Lung (tissue), 12 donors: ENCODE results near the gene C14orf39. TPM values are rescaled to one million over a fixed set of nuclear protein-coding genes. Genes with fewer than 3 reads are reported as not detected.

Experiments used
- ATAC-seq: fragments of 200-7000 bp; cut with Tn5 transposase; one replicate; pipeline ENCODE4 v1.9.1; 2020; ENCODE audit warnings: moderate number of reproducible peaks; ENCODE audit not compliant: insufficient read depth, low FRiP score
- DNase-seq, 3 donors: peaks; one replicate each; pipeline ENCODE4 v3.0.0-alpha.2; 2013 to 2017
- H3K27ac ChIP-seq, 2 donors: one replicate each; pipeline ENCODE4 v1.5.1; 2013; ENCODE audit warnings: mild to moderate bottlenecking in 2 of 2, moderate library complexity in 2 of 2, control low read depth in 1 of 2, inconsistent platforms in 1 of 2, low read depth in 1 of 2, low read length in 1 of 2
- H3K27me3 ChIP-seq, 3 donors: one replicate each; pipeline ENCODE4 v1.5.1; 2013; ENCODE audit warnings: low read length in 2 of 3; ENCODE audit not compliant: control insufficient read depth in 3 of 3, insufficient read depth in 3 of 3
- H3K36me3 ChIP-seq, 4 donors: one replicate each; pipeline ENCODE4 v1.5.1; 2013; ENCODE audit warnings: low read length in 4 of 4, mild to moderate bottlenecking in 1 of 4, moderate library complexity in 1 of 4; ENCODE audit not compliant: control insufficient read depth in 4 of 4, insufficient read depth in 4 of 4
- H3K4me1 ChIP-seq, 5 donors: one replicate each; pipeline ENCODE4 v1.5.1; 2013; ENCODE audit warnings: low read length in 5 of 5, mild to moderate bottlenecking in 2 of 5, moderate library complexity in 1 of 5; ENCODE audit not compliant: control insufficient read depth in 5 of 5, insufficient read depth in 5 of 5
- H3K4me3 ChIP-seq: one replicate; pipeline ENCODE4 v1.5.1; 2013; ENCODE audit warnings: mild to moderate bottlenecking, control low read depth, moderate library complexity
- H3K9ac ChIP-seq, 2 donors: one replicate each; pipeline ENCODE4 v1.5.1; 2013; ENCODE audit warnings: low read length in 2 of 2, control low read depth in 1 of 2; ENCODE audit not compliant: insufficient read depth in 1 of 2
- H3K9me3 ChIP-seq, 4 donors: one replicate each; pipeline ENCODE4 v1.5.1; 2013; ENCODE audit warnings: low read length in 3 of 4, mild to moderate bottlenecking in 1 of 4, moderate library complexity in 1 of 4; ENCODE audit not compliant: control insufficient read depth in 4 of 4, insufficient read depth in 3 of 4
- WGBS, 2 donors: extraction: QIAGEN DNeasy Blood & Tissue Kit; methylation state at CpG; one replicate each; pipeline ENCODE4 v1.1.7; 2013; 5-methylcytosine and 5-hydroxymethylcytosine counted together
- polyA plus RNA-seq, 2 donors: library from polyadenylated mRNA; stranded (reverse); fragments of 200-250 nt; gene quantifications; one replicate each; pipeline ENCODE4 v1.2.1, GENCODE V29; 2013
- total RNA-seq, 2 donors: library from RNA; depleted of rRNA in 1 of 2; stranded (reverse); fragments of >200 nt in 1 of 2; gene quantifications; one replicate each; pipeline ENCODE4 v1.2.1, GENCODE V29; 2014 to 2021
- TF ChIP-seq, protein P1 (sequence below): IDR thresholded peaks from 2 replicates; pipeline ENCODE4 v1.5.1; 2012; ENCODE audit warnings: mild to moderate bottlenecking; ENCODE audit errors: control extremely low read depth, extremely low read depth
- donor health status: control.
- donor health status: control.
- donor health status: Bipolar disorder and iron deficiency.
- donor health status: healthy.
- donor health status: DM: yes; HTN: yes; CAD: no.

C14orf39 gene
- total and polyA plus RNA-seq, 4 donors, result 0.02 to 1.1 (median 0.36) TPM

DNA sequence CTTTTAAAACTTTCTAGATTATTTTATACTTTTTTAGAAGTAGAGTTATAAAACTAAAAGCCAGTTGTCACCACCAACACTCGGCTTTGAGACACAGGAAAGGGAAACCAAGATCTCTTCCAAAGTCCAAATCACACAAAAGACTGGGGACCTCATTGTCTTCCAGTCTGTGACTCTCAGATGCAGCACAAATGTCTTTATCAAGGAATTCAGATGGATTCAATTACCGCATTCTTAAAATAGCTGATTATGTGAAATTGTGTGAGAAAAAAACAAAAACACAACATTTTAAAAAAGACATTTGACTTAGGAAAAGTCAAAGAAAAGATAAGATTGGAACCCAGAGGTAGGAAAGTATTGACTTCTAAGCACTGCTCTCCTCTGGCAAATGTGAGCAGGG is 19.6 kb upstream of the C14orf39 start:
- no peak overlapping the region for H3K9ac ChIP-seq
- TF ChIP-seq, protein P1, sequence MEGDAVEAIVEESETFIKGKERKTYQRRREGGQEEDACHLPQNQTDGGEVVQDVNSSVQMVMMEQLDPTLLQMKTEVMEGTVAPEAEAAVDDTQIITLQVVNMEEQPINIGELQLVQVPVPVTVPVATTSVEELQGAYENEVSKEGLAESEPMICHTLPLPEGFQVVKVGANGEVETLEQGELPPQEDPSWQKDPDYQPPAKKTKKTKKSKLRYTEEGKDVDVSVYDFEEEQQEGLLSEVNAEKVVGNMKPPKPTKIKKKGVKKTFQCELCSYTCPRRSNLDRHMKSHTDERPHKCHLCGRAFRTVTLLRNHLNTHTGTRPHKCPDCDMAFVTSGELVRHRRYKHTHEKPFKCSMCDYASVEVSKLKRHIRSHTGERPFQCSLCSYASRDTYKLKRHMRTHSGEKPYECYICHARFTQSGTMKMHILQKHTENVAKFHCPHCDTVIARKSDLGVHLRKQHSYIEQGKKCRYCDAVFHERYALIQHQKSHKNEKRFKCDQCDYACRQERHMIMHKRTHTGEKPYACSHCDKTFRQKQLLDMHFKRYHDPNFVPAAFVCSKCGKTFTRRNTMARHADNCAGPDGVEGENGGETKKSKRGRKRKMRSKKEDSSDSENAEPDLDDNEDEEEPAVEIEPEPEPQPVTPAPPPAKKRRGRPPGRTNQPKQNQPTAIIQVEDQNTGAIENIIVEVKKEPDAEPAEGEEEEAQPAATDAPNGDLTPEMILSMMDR, result no peak
- ATAC-seq (no peak), DNase-seq (no peak)
- no peaks in the 10 kb centered on the region for H3K36me3 ChIP-seq
- WGBS, 2 donors, result 17 to 19% methylated on average over 2 of the region's 2 CpGs
- H3K4me3 ChIP-seq, result no peak overlapping the region
- peaks cover 0 to 9% (median 3%) of the 10 kb centered on the region in 5 donors for H3K4me1 ChIP-seq
- H3K27me3 ChIP-seq, result peaks cover 14 to 96% (median 94%) of the 10 kb centered on the region in 3 donors
- H3K27ac ChIP-seq, result no peak overlapping the region
- peaks cover 0 to 12% (median 0%) of the 10 kb centered on the region in 4 donors for H3K9me3 ChIP-seq

DNA sequence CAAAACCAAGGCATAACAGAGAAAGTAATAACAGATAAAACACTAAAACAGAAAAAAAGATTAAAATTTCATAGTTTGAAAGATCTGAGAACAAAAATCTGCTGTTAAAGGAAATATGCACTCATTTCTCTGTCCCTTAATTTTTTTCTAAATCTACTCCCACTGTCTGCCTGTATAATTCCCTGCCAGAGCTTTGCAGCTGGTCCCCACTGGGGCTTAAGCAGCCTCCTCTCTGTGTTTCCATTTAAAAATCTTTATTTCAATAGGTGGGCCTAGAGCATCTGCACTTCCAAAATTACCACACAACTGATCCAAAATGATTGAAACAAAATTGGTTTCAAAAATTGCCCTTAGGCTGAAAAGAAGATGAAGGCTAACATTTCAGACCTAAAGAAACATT is 16.7 kb upstream of the C14orf39 start:
- H3K27me3 ChIP-seq, result peaks cover 3 to 69% (median 67%) of the 10 kb centered on the region in 3 donors
- H3K36me3 ChIP-seq, result no peaks in the 10 kb centered on the region
- no peak for ATAC-seq
- no peak overlapping the region for H3K9ac ChIP-seq
- H3K9me3 ChIP-seq, result peaks cover 0 to 2% (median 0%) of the 10 kb centered on the region in 4 donors
- no peak overlapping the region for H3K27ac ChIP-seq
- H3K4me3 ChIP-seq, result no peak overlapping the region
- DNase-seq, result no peak
- no peaks in the 10 kb centered on the region for H3K4me1 ChIP-seq
- TF ChIP-seq, protein P1, result no peak

DNA sequence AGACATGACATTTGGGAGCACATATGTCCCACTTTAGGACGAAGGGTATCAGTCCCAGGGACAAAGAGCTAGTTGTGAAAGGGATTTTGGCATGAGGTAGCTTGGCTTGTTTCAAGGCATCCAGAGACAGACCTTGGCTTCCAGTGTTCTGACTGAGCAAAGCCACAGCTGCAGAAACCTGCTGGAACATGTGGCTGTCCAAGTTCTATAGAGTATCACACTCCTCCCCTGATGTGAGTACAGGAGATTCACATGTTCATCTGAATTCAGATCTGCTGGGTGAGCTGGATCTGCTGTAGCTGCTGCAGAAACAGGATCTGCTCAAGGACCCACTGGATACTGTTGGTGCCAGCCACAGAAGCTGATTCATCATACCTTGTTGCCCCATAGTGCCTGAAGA is 10.1 kb upstream of the C14orf39 start:
- TF ChIP-seq, protein P1, result no peak
- 64 to 69% methylated on average over 1 of the region's 1 CpG for WGBS, 2 donors

DNA sequence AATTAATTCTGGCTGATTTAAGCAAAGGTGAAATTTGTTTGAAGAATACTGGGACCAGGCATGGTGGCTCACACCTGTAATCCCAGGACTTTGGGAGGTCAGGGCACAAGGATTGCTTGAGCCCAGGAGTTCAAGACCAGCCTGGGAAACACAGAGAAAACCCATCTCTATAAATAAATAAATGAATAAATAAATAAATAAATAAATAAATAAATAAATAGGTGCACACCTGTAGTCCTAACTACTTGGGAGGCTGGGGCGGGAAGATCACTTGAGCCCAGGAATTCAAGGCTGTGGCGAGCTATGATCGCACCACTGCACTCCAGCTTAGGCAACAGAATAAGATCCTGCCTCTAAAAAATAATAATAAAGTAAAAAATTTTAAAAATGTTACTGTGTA is 4.4 kb upstream of the C14orf39 start:
- 93 to 94% methylated on average over 3 of the region's 3 CpGs for WGBS, 2 donors
- no peak for ATAC-seq
- no peak for DNase-seq
- TF ChIP-seq, protein P1, result no peak
- no peak overlapping the region for H3K4me3 ChIP-seq
- H3K27ac ChIP-seq, result no peak overlapping the region
- H3K27me3 ChIP-seq, result peaks cover 0 to 32% (median 29%) of the 10 kb centered on the region in 3 donors
- H3K4me1 ChIP-seq, result peaks cover 0 to 8% (median 0%) of the 10 kb centered on the region in 5 donors
- H3K36me3 ChIP-seq, result no peaks in the 10 kb centered on the region
- H3K9me3 ChIP-seq, result peaks cover 0 to 6% (median 0%) of the 10 kb centered on the region in 4 donors
- no peak overlapping the region for H3K9ac ChIP-seq

More for the DNA sequence above, 10.1 kb upstream of the C14orf39 start:
- H3K27ac ChIP-seq, result no peak overlapping the region
- DNase-seq, result no peak
- H3K9me3 ChIP-seq, result peaks cover 0 to 10% (median 0%) of the 10 kb centered on the region in 4 donors
- peaks cover 8 to 10% (median 10%) of the 10 kb centered on the region in 3 donors for H3K27me3 ChIP-seq
- H3K36me3 ChIP-seq, result no peaks in the 10 kb centered on the region
- H3K4me3 ChIP-seq, result no peak overlapping the region
- no peaks in the 10 kb centered on the region for H3K4me1 ChIP-seq
- no peak overlapping the region for H3K9ac ChIP-seq
- no peak for ATAC-seq
